Panc1 (cell line): ENCODE data around the gene TMCO6. TPM values are rescaled to one million over a fixed set of nuclear protein-coding genes. Genes with fewer than 3 reads are reported as not detected.

ENCODE experiments used
- ATAC-seq: fragments of 200-7000 bp; cut with Tn5 transposase; 2 replicates; pipeline ENCODE4 v1.9.1; 2020; ENCODE audit warnings: mild to moderate bottlenecking, moderate library complexity
- BruUV-seq: library from RNA; stranded (reverse); fragments of 400-500 nt; replicated peaks from 2 replicates; lab custom pipeline; 2021; lab: Mats Ljungman, UMichigan
- CTCF ChIA-PET: fragments of 300-600 bp; sonication (Branson Sonifier 250); formaldehyde crosslinking; loops from one replicate; lab custom pipeline; 2022; ENCODE audit warnings: antibody characterized with exemption; lab: Charles Lee
- POLR2A ChIA-PET: fragments of 300-600 bp; sonication (Branson Sonifier 250); formaldehyde crosslinking; loops from one replicate; lab custom pipeline; 2022; ENCODE audit warnings: antibody characterized with exemption; lab: Charles Lee
- DNase-seq: peaks from one replicate; pipeline ENCODE4 v3.0.0-alpha.2; 2010; ENCODE audit warnings: low read depth, low spot score
- H3K27ac ChIP-seq: 2 replicates; pipeline ENCODE4 v1.5.1; 2011; ENCODE audit warnings: mild to moderate bottlenecking, low read length, inconsistent platforms
- H3K27me3 ChIP-seq: fragments of 200-500 bp; sonication (Bioruptor generic); 2 replicates; pipeline ENCODE4 v1.6.0; 2014; ENCODE audit warnings: low read length, inconsistent platforms; ENCODE audit not compliant: control insufficient read depth, insufficient read depth
- H3K36me3 ChIP-seq: fragments of 200-500 bp; sonication (Bioruptor generic); 2 replicates; pipeline ENCODE4 v1.5.1; 2014; ENCODE audit warnings: inconsistent platforms, mild to moderate bottlenecking, low read length, moderate library complexity; ENCODE audit not compliant: control insufficient read depth, insufficient read depth
- H3K4me1 ChIP-seq: 2 replicates; pipeline ENCODE4 v1.5.1; 2011; ENCODE audit warnings: inconsistent platforms, mild to moderate bottlenecking, low read length, moderate library complexity; ENCODE audit not compliant: control insufficient read depth, insufficient read depth
- H3K4me3 ChIP-seq, 2 experiments: 2 replicates each; pipeline ENCODE4 v1.5.1; 2011 to 2012; ENCODE audit warnings: low read depth in 2 of 2, low read length in 2 of 2, mild to moderate bottlenecking in 2 of 2, inconsistent platforms in 1 of 2, moderate library complexity in 1 of 2
- H3K9me3 ChIP-seq: fragments of 200-500 bp; sonication (Bioruptor generic); 2 replicates; pipeline ENCODE4 v1.5.1; 2014; ENCODE audit warnings: low read depth, mild to moderate bottlenecking, inconsistent platforms, low read length, moderate library complexity; ENCODE audit not compliant: control insufficient read depth, insufficient read depth
- POLR2AphosphoS5 ChIP-seq: IDR thresholded peaks from 2 replicates; pipeline ENCODE4 v1.6.1; 2012; ENCODE audit warnings: mild to moderate bottlenecking, low read depth, low read length, moderate library complexity
- SIN3A ChIP-seq: IDR thresholded peaks from 2 replicates; pipeline ENCODE4 v1.6.1; 2012; ENCODE audit warnings: low read depth, mild to moderate bottlenecking, low read length, moderate library complexity, borderline replicate concordance; ENCODE audit not compliant: insufficient read depth
- TCF7L2 ChIP-seq: IDR thresholded peaks from 2 replicates; pipeline ENCODE4 v1.6.1; 2011; ENCODE audit warnings: mild to moderate bottlenecking, low read depth, low read length, inconsistent platforms
- in situ Hi-C: cut with HindIII; loops from 2 replicates; pipeline ENCODE4 v1.10.0; 2016; ENCODE audit warnings: low sequenced_read_pairs, low pct_unique_long_range_greater_than_20kb
- intact Hi-C: fragments of 100-400 bp; cut with micrococcal nuclease; formaldehyde crosslinking; loops from one replicate; pipeline ENCODE4 v1.10.0; 2022; ENCODE audit not compliant: unreplicated experiment
- total RNA-seq: library from RNA; stranded (reverse); gene quantifications from one replicate; pipeline ENCODE4 v1.2.1, GENCODE V29; 2021; ENCODE audit not compliant: unreplicated experiment
- TF ChIP-seq, protein P1 (sequence below): fragments of 450-650 bp; IDR thresholded peaks from 2 replicates; pipeline ENCODE4 v1.5.1; 2017; ENCODE audit warnings: mild to moderate bottlenecking
- TF ChIP-seq, protein P2 (sequence below), 2 experiments: IDR thresholded peaks; 2 replicates each; pipeline ENCODE4 v1.6.1; 2011 to 2012; ENCODE audit warnings: low read depth in 2 of 2, control low read depth in 1 of 2, low read length in 1 of 2, mild to moderate bottlenecking in 1 of 2, moderate library complexity in 1 of 2; ENCODE audit not compliant: insufficient read depth in 1 of 2

Gene TMCO6
- total RNA-seq, 1 experiment from 2014 or later = 18.9 TPM

- intact Hi-C loops = no loop called here
- ChIA-PET POLR2A (no interaction called here), CTCF (no interaction called here)
- TF ChIP-seq SIN3A (no peak), TCF7L2 (no peak), POLR2AphosphoS5 (no peak)
- TF ChIP-seq, protein P1, sequence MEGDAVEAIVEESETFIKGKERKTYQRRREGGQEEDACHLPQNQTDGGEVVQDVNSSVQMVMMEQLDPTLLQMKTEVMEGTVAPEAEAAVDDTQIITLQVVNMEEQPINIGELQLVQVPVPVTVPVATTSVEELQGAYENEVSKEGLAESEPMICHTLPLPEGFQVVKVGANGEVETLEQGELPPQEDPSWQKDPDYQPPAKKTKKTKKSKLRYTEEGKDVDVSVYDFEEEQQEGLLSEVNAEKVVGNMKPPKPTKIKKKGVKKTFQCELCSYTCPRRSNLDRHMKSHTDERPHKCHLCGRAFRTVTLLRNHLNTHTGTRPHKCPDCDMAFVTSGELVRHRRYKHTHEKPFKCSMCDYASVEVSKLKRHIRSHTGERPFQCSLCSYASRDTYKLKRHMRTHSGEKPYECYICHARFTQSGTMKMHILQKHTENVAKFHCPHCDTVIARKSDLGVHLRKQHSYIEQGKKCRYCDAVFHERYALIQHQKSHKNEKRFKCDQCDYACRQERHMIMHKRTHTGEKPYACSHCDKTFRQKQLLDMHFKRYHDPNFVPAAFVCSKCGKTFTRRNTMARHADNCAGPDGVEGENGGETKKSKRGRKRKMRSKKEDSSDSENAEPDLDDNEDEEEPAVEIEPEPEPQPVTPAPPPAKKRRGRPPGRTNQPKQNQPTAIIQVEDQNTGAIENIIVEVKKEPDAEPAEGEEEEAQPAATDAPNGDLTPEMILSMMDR = no peak
- TF ChIP-seq, protein P2, sequence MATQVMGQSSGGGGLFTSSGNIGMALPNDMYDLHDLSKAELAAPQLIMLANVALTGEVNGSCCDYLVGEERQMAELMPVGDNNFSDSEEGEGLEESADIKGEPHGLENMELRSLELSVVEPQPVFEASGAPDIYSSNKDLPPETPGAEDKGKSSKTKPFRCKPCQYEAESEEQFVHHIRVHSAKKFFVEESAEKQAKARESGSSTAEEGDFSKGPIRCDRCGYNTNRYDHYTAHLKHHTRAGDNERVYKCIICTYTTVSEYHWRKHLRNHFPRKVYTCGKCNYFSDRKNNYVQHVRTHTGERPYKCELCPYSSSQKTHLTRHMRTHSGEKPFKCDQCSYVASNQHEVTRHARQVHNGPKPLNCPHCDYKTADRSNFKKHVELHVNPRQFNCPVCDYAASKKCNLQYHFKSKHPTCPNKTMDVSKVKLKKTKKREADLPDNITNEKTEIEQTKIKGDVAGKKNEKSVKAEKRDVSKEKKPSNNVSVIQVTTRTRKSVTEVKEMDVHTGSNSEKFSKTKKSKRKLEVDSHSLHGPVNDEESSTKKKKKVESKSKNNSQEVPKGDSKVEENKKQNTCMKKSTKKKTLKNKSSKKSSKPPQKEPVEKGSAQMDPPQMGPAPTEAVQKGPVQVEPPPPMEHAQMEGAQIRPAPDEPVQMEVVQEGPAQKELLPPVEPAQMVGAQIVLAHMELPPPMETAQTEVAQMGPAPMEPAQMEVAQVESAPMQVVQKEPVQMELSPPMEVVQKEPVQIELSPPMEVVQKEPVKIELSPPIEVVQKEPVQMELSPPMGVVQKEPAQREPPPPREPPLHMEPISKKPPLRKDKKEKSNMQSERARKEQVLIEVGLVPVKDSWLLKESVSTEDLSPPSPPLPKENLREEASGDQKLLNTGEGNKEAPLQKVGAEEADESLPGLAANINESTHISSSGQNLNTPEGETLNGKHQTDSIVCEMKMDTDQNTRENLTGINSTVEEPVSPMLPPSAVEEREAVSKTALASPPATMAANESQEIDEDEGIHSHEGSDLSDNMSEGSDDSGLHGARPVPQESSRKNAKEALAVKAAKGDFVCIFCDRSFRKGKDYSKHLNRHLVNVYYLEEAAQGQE (IDR thresholded peaks at IDR 0.05; ENCODE audit: insufficient read depth in 1 of 2, low read depth in 2 of 2, low read length in 1 of 2) = no peak
- H3K9me3 ChIP-seq = no peaks in the 10 kb centered on the region
- no peaks in the 10 kb centered on the region for H3K27me3 ChIP-seq
- DNase-seq = no peak
- no peak for ATAC-seq
- in situ Hi-C loops = no loop called here
- no peaks in the 10 kb centered on the region for H3K36me3 ChIP-seq
- no peak overlapping the region for H3K27ac ChIP-seq
- no TSS peak for BruUV-seq
- H3K4me3 ChIP-seq = no peak overlapping the region
- H3K4me1 ChIP-seq = no peaks in the 10 kb centered on the region
Measured at GRCh38 chr5:140598836-140599235, 40.4 kb upstream of the TMCO6 start.

DNA sequence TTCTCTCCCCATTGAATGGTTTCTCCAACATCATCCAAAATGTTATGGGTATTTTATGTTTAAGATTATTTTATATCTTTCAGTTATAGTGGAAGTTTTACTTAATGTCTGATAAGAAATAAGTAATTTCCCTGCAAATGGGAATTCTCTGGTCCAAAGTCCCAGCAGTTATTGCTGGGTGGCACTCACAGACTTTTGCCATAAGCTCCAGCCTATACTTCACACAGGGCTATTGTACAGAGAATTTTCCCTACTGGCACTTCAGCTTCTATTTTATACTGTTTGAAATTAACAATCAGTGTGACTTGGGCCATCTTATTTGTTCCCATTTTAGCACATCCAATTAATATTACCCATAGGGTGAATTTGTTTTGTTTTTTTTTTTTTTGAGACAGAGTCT, 39.2 kb upstream of the TMCO6 start:
- CTCF ChIA-PET = no interaction called here
- POLR2A ChIA-PET = interaction anchor here (0.5 kb wide), 1 partner anchor 366 kb away, joined by 6 read pairs; the partner anchor contains the start of gene PCDHAC2
- ATAC-seq (no peak), DNase-seq (no peak)
- intact Hi-C loops (no loop called here), in situ Hi-C loops (no loop called here)
- no peaks in the 10 kb centered on the region for H3K27me3 ChIP-seq
- no peaks in the 10 kb centered on the region for H3K4me1 ChIP-seq
- BruUV-seq = no TSS peak
- TF ChIP-seq POLR2AphosphoS5 (no peak), TCF7L2 (no peak), SIN3A (no peak)
- TF ChIP-seq, protein P1 = no peak
- TF ChIP-seq, protein P2 (IDR thresholded peaks at IDR 0.05; ENCODE audit: insufficient read depth in 1 of 2, low read depth in 2 of 2, low read length in 1 of 2) = no peak
- no peaks in the 10 kb centered on the region for H3K36me3 ChIP-seq
- H3K4me3 ChIP-seq = no peak overlapping the region
- no peaks in the 10 kb centered on the region for H3K9me3 ChIP-seq
- no peak overlapping the region for H3K27ac ChIP-seq
